ENCODE measurements around the gene NARF.

DNA sequence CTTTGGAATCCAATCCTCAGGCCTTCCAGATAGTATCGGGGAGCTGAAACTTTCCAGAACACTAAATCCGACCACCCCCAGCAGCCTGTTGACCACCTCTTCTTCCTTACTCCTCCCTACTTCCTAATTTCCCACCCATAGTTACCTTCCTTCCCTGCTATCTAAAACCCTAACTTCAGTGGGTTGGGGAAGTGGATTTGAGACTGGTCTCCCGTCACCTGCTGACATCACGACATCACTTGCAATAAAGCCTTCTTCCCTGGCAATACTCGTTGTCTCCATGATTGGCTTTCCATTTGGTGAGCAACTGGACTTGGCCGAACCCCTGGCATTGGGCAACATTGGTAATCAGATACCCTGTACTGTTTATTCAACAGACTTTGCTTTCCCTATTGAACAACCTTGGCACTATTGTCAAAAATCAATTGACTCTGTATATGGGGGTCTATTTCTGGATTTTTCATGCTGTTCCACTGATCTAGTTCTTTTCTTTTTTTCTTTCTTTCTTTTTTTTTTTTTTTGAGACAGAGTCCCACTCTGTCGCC is 49.2 kb downstream of the NARF start:
- TF ChIP-seq EZH2 (IDR thresholded peaks at IDR 0.05; ENCODE audit: borderline replicate concordance, low read depth, low read length, severe bottlenecking): no peak
- TF ChIP-seq CTCF (IDR thresholded peaks at IDR 0.05; ENCODE audit: extremely low read depth in 1 of 2, insufficient read depth in 1 of 2, low read depth in 1 of 2, low read length in 2 of 2): no peak
- TF ChIP-seq FOS (IDR thresholded peaks at IDR 0.05; ENCODE audit: borderline replicate concordance, insufficient read depth, low read length): no peak

Data from endothelial cell of umbilical vein (primary cell).